H1 (cell line): ENCODE measurements around the gene PPP1R10. TPM values are rescaled to one million over a fixed set of nuclear protein-coding genes. Genes with fewer than 3 reads are reported as not detected.

Source experiments
- CTCF ChIA-PET: fragments of 300-600 bp; sonication (Branson Sonifier 250); formaldehyde crosslinking; loops from one replicate; lab custom pipeline; 2021; ENCODE audit not compliant: partially characterized antibody; lab: Charles Lee
- POLR2A ChIA-PET: fragments of 300-600 bp; sonication (Branson Sonifier 250); formaldehyde crosslinking; loops from one replicate; lab custom pipeline; 2021; ENCODE audit warnings: inconsistent platforms; ENCODE audit not compliant: partially characterized antibody; lab: Charles Lee
- DNase-seq, 2 experiments: peaks; one replicate each; pipeline versions ENCODE4 v3.0.0 to v3.0.0-alpha.2; 2010 to 2022; ENCODE audit warnings: low spot score in 2 of 2, low read depth in 1 of 2, mixed read lengths in 1 of 2
- FAIRE-seq: peaks from 2 replicates; lab custom pipeline; 2011; peaks lifted over from hg19 to GRCh38; lab: Jason Lieb, UNC
- H2AFZ ChIP-seq: 2 replicates; pipeline ENCODE4 v1.8.1; 2012; ENCODE audit warnings: low read length, inconsistent platforms
- H2AK5ac ChIP-seq: 2 replicates; pipeline ENCODE4 v1.6.1; 2013; ENCODE audit warnings: low read depth, low read length
- H2BK120ac ChIP-seq: replicated peaks from 2 replicates; pipeline ENCODE3; 2013; ENCODE audit warnings: low read depth, low read length, inconsistent platforms
- H2BK12ac ChIP-seq: 2 replicates; pipeline ENCODE4 v1.6.1; 2013; ENCODE audit warnings: low read depth, low read length
- H2BK15ac ChIP-seq: 2 replicates; pipeline ENCODE4 v1.6.1; 2013; ENCODE audit warnings: low read length
- H2BK20ac ChIP-seq: 2 replicates; pipeline ENCODE4 v1.6.1; 2013; ENCODE audit warnings: low read length
- H2BK5ac ChIP-seq: 2 replicates; pipeline ENCODE4 v1.6.1; 2013; ENCODE audit warnings: low read depth, low read length
- H3K14ac ChIP-seq: 2 replicates; pipeline ENCODE4 v1.6.1; 2013; ENCODE audit warnings: inconsistent platforms; ENCODE audit not compliant: insufficient read length
- H3K18ac ChIP-seq: 2 replicates; pipeline ENCODE4 v1.6.1; 2013; ENCODE audit warnings: low read length; ENCODE audit errors: extremely low read depth
- H3K23ac ChIP-seq: 2 replicates; pipeline ENCODE4 v1.6.1; 2013; ENCODE audit warnings: inconsistent platforms; ENCODE audit not compliant: insufficient read length
- H3K23me2 ChIP-seq: 2 replicates; pipeline ENCODE4 v1.6.1; 2013; ENCODE audit warnings: low read depth, low read length
- H3K27ac ChIP-seq: 2 replicates; pipeline ENCODE4 v1.6.1; 2011; ENCODE audit warnings: low read depth, low read length, inconsistent platforms
- H3K27me3 ChIP-seq, 4 experiments: replicated peaks in 1 of 4; 1 replicate in 1 of 4; 2 replicates in 3 of 4; pipeline versions ENCODE4 v1.6.1 to v1.8.1; 2011 to 2013; ENCODE audit warnings: low read length in 3 of 4, mild to moderate bottlenecking in 3 of 4, inconsistent platforms in 2 of 4, mixed read lengths in 2 of 4, moderate library complexity in 1 of 4; ENCODE audit not compliant: control insufficient read depth in 3 of 4, insufficient read depth in 3 of 4; ENCODE audit errors: extremely low read depth in 1 of 4
- H3K36me3 ChIP-seq, 4 experiments: 2 replicates each; pipeline versions ENCODE4 v1.6.1 to v1.8.1; 2011 to 2013; ENCODE audit warnings: mild to moderate bottlenecking in 4 of 4, low read length in 3 of 4, moderate library complexity in 2 of 4, control low read depth in 1 of 4, inconsistent platforms in 1 of 4; ENCODE audit not compliant: insufficient read depth in 4 of 4, control insufficient read depth in 2 of 4
- H3K4ac ChIP-seq: replicated peaks from 2 replicates; pipeline ENCODE3; 2013; ENCODE audit warnings: low read length, low read depth, mixed read lengths, inconsistent platforms; ENCODE audit not compliant: insufficient read length
- H3K4me1 ChIP-seq, 4 experiments: replicated peaks in 1 of 4; 1 replicate in 1 of 4; 2 replicates in 3 of 4; pipeline versions ENCODE4 v1.6.1 to v1.8.1; 2011 to 2013; ENCODE audit warnings: low read length in 3 of 4, inconsistent platforms in 2 of 4, mixed read lengths in 1 of 4; ENCODE audit not compliant: insufficient read depth in 4 of 4, control insufficient read depth in 3 of 4
- H3K4me2 ChIP-seq, 2 experiments: 2 replicates each; pipeline versions ENCODE4 v1.6.1 to v1.8.1; 2011 to 2013; ENCODE audit warnings: low read depth in 2 of 2, low read length in 2 of 2, control low read depth in 1 of 2, inconsistent platforms in 1 of 2, mild to moderate bottlenecking in 1 of 2; ENCODE audit not compliant: insufficient read depth in 1 of 2
- H3K4me3 ChIP-seq, 4 experiments: fragments of 200-600, 300-600 bp in 1 of 4; sonication (generic), shearing (Covaris generic), sonication (Bioruptor Twin) in 1 of 4; 2 replicates each; pipeline versions ENCODE4 v1.5.1 to v1.8.1; 2011 to 2016; ENCODE audit warnings: low read length in 4 of 4, low read depth in 3 of 4, control low read depth in 2 of 4, inconsistent platforms in 2 of 4, mild to moderate bottlenecking in 2 of 4, mixed read lengths in 1 of 4, moderate library complexity in 1 of 4; ENCODE audit not compliant: insufficient read depth in 2 of 4; ENCODE audit errors: extremely low read depth in 1 of 4
- H3K56ac ChIP-seq: replicated peaks from 2 replicates; pipeline ENCODE3; 2013; ENCODE audit warnings: low read depth, mild to moderate bottlenecking, mixed read lengths, low read length, inconsistent platforms; ENCODE audit not compliant: insufficient read length
- H3K79me1 ChIP-seq: 2 replicates; pipeline ENCODE4 v1.6.1; 2013; ENCODE audit warnings: low read depth, low read length, control low read depth
- H3K79me2 ChIP-seq, 2 experiments: 2 replicates each; pipeline versions ENCODE4 v1.6.1 to v1.8.1; 2012 to 2013; ENCODE audit warnings: low read length in 2 of 2, mild to moderate bottlenecking in 2 of 2, inconsistent platforms in 1 of 2; ENCODE audit not compliant: insufficient read depth in 2 of 2, control insufficient read depth in 1 of 2
- H3K9ac ChIP-seq, 4 experiments: replicated peaks in 1 of 4; 1 replicate in 1 of 4; 2 replicates in 3 of 4; pipeline versions ENCODE4 v1.6.1 to v1.8.1; 2011 to 2013; ENCODE audit warnings: low read depth in 3 of 4, low read length in 3 of 4, control low read depth in 2 of 4, mild to moderate bottlenecking in 2 of 4, moderate library complexity in 2 of 4, inconsistent platforms in 1 of 4; ENCODE audit errors: extremely low read depth in 1 of 4
- H3K9me3 ChIP-seq, 2 experiments: 2 replicates each; pipeline versions ENCODE4 v1.6.1 to v1.8.1; 2012 to 2013; ENCODE audit warnings: mild to moderate bottlenecking in 2 of 2, moderate library complexity in 2 of 2, control low read depth in 1 of 2, inconsistent platforms in 1 of 2, low read depth in 1 of 2, low read length in 1 of 2, mixed read lengths in 1 of 2; ENCODE audit not compliant: insufficient read depth in 2 of 2
- H4K20me1 ChIP-seq, 2 experiments: replicated peaks in 1 of 2; 2 replicates each; pipeline versions ENCODE3 to v1.8.1; 2011 to 2013; ENCODE audit warnings: inconsistent platforms in 2 of 2, low read length in 2 of 2, mild to moderate bottlenecking in 1 of 2; ENCODE audit not compliant: insufficient read depth in 2 of 2, control insufficient read depth in 1 of 2
- H4K5ac ChIP-seq: 2 replicates; pipeline ENCODE4 v1.6.1; 2013; ENCODE audit warnings: low read length, low read depth, mixed read lengths, inconsistent platforms; ENCODE audit not compliant: insufficient read length
- H4K8ac ChIP-seq: 2 replicates; pipeline ENCODE4 v1.8.0; 2013; ENCODE audit warnings: mild to moderate bottlenecking, moderate library complexity, low read length, inconsistent platforms; ENCODE audit not compliant: insufficient read depth; ENCODE audit errors: extremely low read depth
- H4K91ac ChIP-seq: replicated peaks from 2 replicates; pipeline ENCODE3; 2013; ENCODE audit warnings: low read length, mixed read lengths, inconsistent platforms; ENCODE audit not compliant: insufficient read length
- POLR2A ChIP-seq, 2 experiments: IDR thresholded peaks; 1 replicate in 1 of 2; 2 replicates in 1 of 2; pipeline ENCODE4 v1.6.1; 2011; ENCODE audit warnings: low read depth in 2 of 2, low read length in 2 of 2, mild to moderate bottlenecking in 2 of 2; ENCODE audit errors: control extremely low read depth in 1 of 2
- RBBP5 ChIP-seq: IDR thresholded peaks from 2 replicates; pipeline ENCODE4 v1.7.1; 2012; ENCODE audit warnings: low read depth, mild to moderate bottlenecking, inconsistent platforms, low read length, moderate library complexity, borderline replicate concordance
- WGBS, 2 experiments: shearing (Covaris generic) in 1 of 2; methylation state at CpG; one replicate each; pipeline versions ENCODE4 v1.1.6 to v1.1.7; 2013 to 2015; ENCODE audit warnings: low lambda C conversion rate in 2 of 2, mixed read lengths in 2 of 2, inconsistent platforms in 1 of 2, low coverage in 1 of 2, missing lambda C conversion rate in 1 of 2; ENCODE audit not compliant: insufficient replicate concordance in 2 of 2, insufficient coverage in 1 of 2, insufficient read length in 1 of 2; ENCODE audit errors: extremely low coverage in 1 of 2, missing lambda C conversion rate in 1 of 2; 5-methylcytosine and 5-hydroxymethylcytosine counted together
- polyA plus RNA-seq, 7 experiments: library from polyadenylated mRNA; depleted of rRNA in 3 of 7; stranded (reverse) in 5 of 7; unstranded in 2 of 7; fragments of >200 nt in 5 of 7; fragments of 200-250 nt in 2 of 7; gene quantifications; 1 replicate in 5 of 7; 2 replicates in 1 of 7; 4 replicates in 1 of 7; pipeline versions ENCODE4 v1.2.1 to v1.2.3, GENCODE V29; 2011 to 2013; ENCODE audit warnings: missing spikeins in 2 of 7, mixed read lengths in 2 of 7
- total RNA-seq: library from RNA; stranded (reverse); fragmentation: NEBNext Ultra II Directional; extraction: Animal tissue kit (Norgen Biotek cat#: 25700); gene quantifications from 2 replicates; pipeline ENCODE4 v1.2.1, GENCODE V29; 2021

PPP1R10 gene
- total and polyA plus RNA-seq, 2 of the 8 experiments (the other 6 are each of a cell fraction or from before 2014, with no cell fraction given), result 23.9 to 89.1 TPM

DNA sequence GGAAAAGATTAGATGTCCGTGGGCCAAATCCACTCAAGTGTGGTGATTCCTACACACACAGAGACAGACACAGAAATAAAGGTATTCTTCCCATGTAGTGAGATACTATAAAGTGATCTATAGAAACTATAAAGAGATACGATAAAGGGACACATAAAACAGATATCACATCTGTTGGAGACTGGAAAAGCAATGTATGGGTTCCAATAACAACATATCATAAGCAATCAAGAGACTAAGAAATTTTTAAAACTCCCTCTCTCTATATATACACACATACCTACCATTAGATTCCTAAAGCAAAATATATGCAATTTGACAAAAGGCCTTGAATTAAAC, 5.2 kb downstream of the PPP1R10 start:
- Histone ChIP-seq H3K23me2 (peaks cover 10% of the 10 kb centered on the region), H2BK12ac (no peak overlapping the region), H3K4ac (no peak overlapping the region), H3K9ac (no peak overlapping the region), H3K36me3 (peaks cover 18 to 71% (median 38%) of the 10 kb centered on the region in 4 experiments), H4K5ac (no peak overlapping the region), H3K4me2 (no peak overlapping the region; a peak in 1 of 4 replicates), H3K14ac (no peak overlapping the region), H3K9me3 (no peaks in the 10 kb centered on the region), H3K56ac (no peak overlapping the region), H2AK5ac (no peak overlapping the region), H3K4me3 (no peak overlapping the region), H4K20me1 (peaks cover 6% of the 10 kb centered on the region in 2 experiments), H4K8ac (no peak overlapping the region), H2BK20ac (no peak overlapping the region), H2BK5ac (no peak overlapping the region), H3K27ac (no peak overlapping the region), H3K27me3 (no peaks in the 10 kb centered on the region), H2BK120ac (no peak overlapping the region), H4K91ac (no peak overlapping the region), H2BK15ac (no peak overlapping the region), H3K79me2 (peaks cover 4 to 57% of the 10 kb centered on the region in 2 experiments; a peak in 3 of 4 replicates), H2AFZ (no peak overlapping the region), H3K4me1 (peaks cover 0 to 6% (median 3%) of the 10 kb centered on the region in 4 experiments; a peak in 4 of 7 replicates), H3K23ac (no peak overlapping the region), H3K79me1 (peaks cover 8% of the 10 kb centered on the region; the same call in 1 of the 2 replicates), H3K18ac (no peak overlapping the region)
- WGBS, 2 experiments, result 85% methylated on average over 2 of the region's 2 CpGs; no CpG with 5 or more reads in 1 of the 2 experiments
- DNase-seq, result no peak
- TF ChIP-seq POLR2A (IDR thresholded peaks at IDR 0.05; ENCODE audit: control extremely low read depth in 1 of 2, low read depth in 2 of 2, low read length in 2 of 2) (peak in 1 of 2 experiments; percentile 58; a peak in 2 of 3 replicates), RBBP5 (no peak)
- ChIA-PET CTCF (interaction anchor here (1.0 to 2.4 kb wide), 6 partner anchors 13 to 130 kb away, joined by 3 to 17 read pairs (median 6); partner anchors contain the start of gene DHX16), POLR2A (interaction anchor here (1.2 to 4.8 kb wide), 13 partner anchors 15 to 111 kb away, joined by 3 to 443 read pairs (median 27); partner anchors contain the start of genes ABCF1, ATAT1, C6orf136 and GNL1)
- no peak for FAIRE-seq
